ENCODE results near the gene PPFIA2. TPM values are rescaled to one million over a fixed set of nuclear protein-coding genes. Genes with fewer than 3 reads are reported as not detected.

Gene PPFIA2
- total RNA-seq, 1 donor = 4.9 TPM

DNA sequence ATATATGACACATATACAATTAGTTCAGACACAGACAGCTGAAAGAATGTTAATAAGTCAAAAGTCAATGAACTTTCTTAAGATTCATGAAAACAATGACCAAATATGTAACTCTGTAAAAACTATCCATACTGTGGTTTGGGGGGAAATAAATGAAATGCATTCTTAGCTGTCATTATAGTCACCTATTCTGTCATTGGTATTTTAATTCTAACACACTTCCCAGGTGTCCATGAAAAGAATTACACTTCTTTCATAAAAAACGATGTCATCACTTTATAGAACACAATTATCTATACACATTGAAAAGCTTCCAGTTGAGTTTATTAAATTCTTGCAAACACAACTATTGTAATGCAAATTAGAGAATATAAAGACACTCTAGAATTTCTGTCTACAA is 35.8 kb downstream of the PPFIA2 start:
- DNase-seq (ENCODE audit: low read depth) = no peak
- TF ChIP-seq, protein P1, sequence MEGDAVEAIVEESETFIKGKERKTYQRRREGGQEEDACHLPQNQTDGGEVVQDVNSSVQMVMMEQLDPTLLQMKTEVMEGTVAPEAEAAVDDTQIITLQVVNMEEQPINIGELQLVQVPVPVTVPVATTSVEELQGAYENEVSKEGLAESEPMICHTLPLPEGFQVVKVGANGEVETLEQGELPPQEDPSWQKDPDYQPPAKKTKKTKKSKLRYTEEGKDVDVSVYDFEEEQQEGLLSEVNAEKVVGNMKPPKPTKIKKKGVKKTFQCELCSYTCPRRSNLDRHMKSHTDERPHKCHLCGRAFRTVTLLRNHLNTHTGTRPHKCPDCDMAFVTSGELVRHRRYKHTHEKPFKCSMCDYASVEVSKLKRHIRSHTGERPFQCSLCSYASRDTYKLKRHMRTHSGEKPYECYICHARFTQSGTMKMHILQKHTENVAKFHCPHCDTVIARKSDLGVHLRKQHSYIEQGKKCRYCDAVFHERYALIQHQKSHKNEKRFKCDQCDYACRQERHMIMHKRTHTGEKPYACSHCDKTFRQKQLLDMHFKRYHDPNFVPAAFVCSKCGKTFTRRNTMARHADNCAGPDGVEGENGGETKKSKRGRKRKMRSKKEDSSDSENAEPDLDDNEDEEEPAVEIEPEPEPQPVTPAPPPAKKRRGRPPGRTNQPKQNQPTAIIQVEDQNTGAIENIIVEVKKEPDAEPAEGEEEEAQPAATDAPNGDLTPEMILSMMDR (IDR thresholded peaks at IDR 0.05; ENCODE audit: insufficient read depth, low read length) = no peak
- no peak overlapping the region for H3K4me3 ChIP-seq (ENCODE audit: low read depth, low read length)

DNA sequence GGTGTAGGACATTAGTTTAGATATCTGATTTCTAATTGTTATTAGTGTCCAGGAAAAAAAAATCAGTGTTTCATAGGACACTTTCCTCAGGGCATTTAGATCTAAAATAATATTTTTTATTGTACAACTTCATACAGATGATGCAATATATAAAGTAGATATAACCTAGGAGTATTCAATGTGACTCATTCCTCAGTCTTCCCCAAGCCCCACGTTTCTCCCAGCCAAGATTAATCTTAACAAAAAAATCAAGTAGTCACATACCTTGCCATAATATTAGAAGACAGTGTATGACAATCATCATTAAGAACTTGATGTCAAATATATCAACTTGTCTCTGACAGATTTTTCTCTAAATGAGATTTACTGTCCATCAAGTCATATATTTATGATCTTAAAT is 37.1 kb downstream of the PPFIA2 start:
- peak; percentile 0 for DNase-seq (ENCODE audit: low read depth)
- TF ChIP-seq, protein P1 (IDR thresholded peaks at IDR 0.05; ENCODE audit: insufficient read depth, low read length) = no peak
- no peak overlapping the region for H3K4me3 ChIP-seq (ENCODE audit: low read depth, low read length)

DNA sequence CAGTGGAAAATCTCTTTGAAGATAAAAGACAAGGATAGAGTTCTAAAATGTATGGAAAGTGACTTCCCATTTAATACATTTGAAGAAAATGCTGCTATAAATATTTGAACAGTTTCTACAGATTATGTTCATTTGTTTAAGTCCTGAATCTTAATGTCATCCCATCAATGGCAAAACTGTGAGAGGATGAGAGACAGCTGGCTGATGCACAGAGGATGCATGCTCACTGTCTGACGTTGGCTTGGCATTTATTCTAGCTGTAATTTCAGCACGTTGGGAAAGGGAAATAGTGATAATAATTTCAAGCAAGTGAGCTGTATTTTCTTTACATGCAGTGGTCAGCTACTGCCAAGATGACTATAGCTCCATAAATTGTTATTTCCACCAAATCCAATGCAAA is 40.5 kb downstream of the PPFIA2 start:
- TF ChIP-seq, protein P1 (IDR thresholded peaks at IDR 0.05; ENCODE audit: insufficient read depth, low read length) = no peak
- H3K4me3 ChIP-seq (ENCODE audit: low read depth, low read length) = no peak overlapping the region
- no peak for DNase-seq (ENCODE audit: low read depth)

DNA sequence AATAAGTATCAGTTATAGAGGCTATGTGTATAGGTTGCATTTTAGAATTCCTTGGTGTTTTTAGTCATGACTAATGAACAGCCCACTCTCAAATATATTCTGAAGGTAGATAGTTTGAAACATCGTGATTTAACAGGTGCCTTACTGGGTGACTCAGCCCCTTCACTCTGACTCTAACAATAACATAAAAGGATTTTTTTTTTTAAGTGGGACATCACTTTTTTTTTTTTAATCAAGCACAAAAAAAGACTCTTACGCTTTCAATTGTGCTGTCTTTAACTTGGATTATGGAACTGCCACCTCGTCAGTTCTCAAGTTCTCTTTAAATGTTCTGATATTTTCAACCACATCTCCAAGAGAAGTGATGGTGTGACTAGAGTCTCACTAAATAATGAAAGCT is 46.6 kb downstream of the PPFIA2 start:
- DNase-seq (ENCODE audit: low read depth) = no peak
- TF ChIP-seq, protein P1 (IDR thresholded peaks at IDR 0.05; ENCODE audit: insufficient read depth, low read length) = no peak
- H3K4me3 ChIP-seq (ENCODE audit: low read depth, low read length) = no peak overlapping the region

DNA sequence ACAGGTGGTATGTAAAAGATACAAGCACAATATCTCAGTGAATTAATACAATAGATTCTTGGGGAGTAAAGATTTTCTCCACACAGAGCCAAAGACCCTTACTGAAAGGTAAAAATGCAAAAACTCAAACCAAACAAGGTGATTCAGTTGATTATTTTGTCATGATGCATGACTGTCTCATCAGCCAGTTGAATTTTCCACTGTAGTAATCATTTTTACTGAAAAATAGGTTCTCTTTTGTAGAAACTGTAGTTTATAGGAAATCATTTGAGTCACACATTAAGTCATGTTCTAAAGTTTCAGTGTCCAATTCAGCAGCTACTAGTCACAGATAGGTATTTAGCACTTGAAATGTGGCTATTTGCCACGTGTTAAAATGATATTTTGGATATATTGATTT is 53.6 kb downstream of the PPFIA2 start:
- H3K4me3 ChIP-seq (ENCODE audit: low read depth, low read length) = no peak overlapping the region
- DNase-seq (ENCODE audit: low read depth) = no peak
- TF ChIP-seq, protein P1 (IDR thresholded peaks at IDR 0.05; ENCODE audit: insufficient read depth, low read length) = no peak

DNA sequence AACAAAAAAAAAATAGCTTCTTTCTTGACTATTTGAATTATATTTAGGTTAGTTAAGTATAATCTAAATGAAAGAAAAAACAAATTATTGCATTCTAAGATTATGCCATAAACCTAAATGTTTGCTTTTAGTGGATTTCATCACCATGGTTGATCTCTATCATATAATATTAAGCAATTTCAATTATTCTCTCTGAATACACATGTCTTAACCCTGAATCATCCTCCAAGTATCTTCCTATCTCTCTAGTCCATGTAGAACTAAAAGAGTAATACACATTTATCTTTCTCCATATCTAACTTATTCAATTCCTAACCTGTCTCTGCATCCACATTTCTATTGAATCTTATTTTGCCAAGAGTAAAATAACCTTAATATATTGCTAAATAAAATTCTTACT is 59.6 kb downstream of the PPFIA2 start:
- no peak overlapping the region for H3K4me3 ChIP-seq (ENCODE audit: low read depth, low read length)
- DNase-seq (ENCODE audit: low read depth) = no peak
- TF ChIP-seq, protein P1 (IDR thresholded peaks at IDR 0.05; ENCODE audit: insufficient read depth, low read length) = no peak

DNA sequence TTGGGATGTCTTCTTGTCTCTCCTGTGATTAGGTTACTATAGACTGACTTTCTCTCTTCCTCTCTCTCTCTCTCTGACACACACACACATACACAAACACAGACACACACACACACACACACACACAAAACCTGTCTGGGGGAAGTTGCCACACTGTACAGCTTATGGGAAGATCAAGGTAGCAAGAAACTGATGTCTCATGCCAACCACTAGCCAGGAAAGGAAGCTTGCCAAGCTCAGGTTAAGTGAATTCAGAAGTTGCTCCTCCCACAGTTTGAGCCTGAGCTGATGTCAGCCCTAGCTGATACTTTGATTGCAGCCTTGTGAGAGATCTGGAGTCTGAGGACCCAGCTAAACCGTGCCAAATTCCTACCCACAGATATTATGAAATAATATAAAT is 67.1 kb downstream of the PPFIA2 start:
- DNase-seq (ENCODE audit: low read depth) = no peak
- no peak overlapping the region for H3K4me3 ChIP-seq (ENCODE audit: low read depth, low read length)
- TF ChIP-seq, protein P1 (IDR thresholded peaks at IDR 0.05; ENCODE audit: insufficient read depth, low read length) = no peak

All from fibroblast of the aortic adventitia (primary cell).